ENCODE results near the gene WDR59.
"Not testable (repeated sequence)": the region's sequence is repeated elsewhere in the genome, so short reads cannot be mapped to it uniquely, and the experiment has no call there.

Gene WDR59, protein sequence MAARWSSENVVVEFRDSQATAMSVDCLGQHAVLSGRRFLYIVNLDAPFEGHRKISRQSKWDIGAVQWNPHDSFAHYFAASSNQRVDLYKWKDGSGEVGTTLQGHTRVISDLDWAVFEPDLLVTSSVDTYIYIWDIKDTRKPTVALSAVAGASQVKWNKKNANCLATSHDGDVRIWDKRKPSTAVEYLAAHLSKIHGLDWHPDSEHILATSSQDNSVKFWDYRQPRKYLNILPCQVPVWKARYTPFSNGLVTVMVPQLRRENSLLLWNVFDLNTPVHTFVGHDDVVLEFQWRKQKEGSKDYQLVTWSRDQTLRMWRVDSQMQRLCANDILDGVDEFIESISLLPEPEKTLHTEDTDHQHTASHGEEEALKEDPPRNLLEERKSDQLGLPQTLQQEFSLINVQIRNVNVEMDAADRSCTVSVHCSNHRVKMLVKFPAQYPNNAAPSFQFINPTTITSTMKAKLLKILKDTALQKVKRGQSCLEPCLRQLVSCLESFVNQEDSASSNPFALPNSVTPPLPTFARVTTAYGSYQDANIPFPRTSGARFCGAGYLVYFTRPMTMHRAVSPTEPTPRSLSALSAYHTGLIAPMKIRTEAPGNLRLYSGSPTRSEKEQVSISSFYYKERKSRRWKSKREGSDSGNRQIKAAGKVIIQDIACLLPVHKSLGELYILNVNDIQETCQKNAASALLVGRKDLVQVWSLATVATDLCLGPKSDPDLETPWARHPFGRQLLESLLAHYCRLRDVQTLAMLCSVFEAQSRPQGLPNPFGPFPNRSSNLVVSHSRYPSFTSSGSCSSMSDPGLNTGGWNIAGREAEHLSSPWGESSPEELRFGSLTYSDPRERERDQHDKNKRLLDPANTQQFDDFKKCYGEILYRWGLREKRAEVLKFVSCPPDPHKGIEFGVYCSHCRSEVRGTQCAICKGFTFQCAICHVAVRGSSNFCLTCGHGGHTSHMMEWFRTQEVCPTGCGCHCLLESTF

DNA sequence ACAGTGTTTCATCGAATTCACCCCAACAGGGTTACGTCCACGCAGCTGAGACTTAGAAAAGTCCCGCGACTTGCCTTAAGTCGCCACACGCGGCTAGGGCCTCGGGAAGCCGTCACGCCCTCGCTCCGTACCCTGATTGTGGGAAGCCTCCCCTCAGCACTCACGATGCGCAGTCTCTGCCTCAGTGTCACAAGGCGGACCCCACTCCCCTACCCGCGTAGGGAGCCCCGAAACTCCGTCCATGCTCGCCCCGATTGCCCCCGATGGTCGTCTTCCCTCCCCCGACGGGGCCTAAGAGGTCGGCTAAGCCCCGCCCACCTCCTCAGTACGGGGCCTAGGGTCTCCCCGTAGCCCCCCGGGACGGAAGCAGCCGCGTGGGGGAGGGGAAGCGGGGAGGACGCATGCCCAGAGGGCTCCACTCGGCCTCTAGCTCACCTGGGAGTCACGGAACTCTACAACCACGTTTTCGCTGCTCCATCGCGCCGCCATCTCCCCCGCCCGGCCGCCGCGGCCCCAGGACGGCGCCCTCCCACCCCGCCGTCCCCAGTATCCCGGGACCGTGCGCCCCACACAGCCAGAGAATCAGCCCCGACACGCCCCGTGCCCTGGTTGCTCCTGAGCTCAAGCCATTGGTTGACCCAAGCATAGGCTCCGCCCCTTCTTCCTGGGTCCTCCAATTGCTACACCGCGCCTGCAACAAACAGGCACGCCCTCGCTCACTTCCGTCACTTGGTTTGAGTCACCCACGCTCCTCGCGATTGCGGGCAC, at the start of gene WDR59:
Gene WDR59 (minus strand): TSS at position 595 of the 768 bp plus-strand sequence. CDS start 106 bp downstream, at position 489.
- FAIRE-seq, result peak; percentile 60

DNA sequence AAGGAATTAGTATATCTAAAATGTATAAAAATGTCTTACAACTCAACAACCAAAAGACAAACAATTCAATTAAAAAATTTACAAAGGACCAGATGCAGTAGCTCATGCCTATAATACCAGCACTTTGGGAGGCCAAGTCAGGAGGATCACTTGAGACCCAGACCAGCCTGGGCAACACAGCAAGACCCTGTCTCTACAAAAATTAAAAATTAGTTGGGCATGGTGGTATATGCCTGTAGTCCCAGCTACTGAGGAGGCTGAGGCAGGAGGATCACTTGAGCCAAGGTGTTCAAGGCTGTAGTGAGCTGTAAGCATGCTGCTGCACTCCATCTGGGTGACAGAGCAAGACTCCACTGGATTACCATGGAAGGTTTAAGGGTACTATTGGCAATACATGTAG, 47.7 kb upstream of the WDR59 start:
- no peak for FAIRE-seq
- no peak for TF ChIP-seq POLR2A (IDR thresholded peaks at IDR 0.05; ENCODE audit: low read depth, low read length)

More for the DNA sequence above, at the start of gene WDR59:
- peak; percentile 96 for DNase-seq (ENCODE audit: insufficient read length, low spot score)
- peak; percentile 72 for TF ChIP-seq POLR2A (IDR thresholded peaks at IDR 0.05; ENCODE audit: low read depth, low read length)

DNA sequence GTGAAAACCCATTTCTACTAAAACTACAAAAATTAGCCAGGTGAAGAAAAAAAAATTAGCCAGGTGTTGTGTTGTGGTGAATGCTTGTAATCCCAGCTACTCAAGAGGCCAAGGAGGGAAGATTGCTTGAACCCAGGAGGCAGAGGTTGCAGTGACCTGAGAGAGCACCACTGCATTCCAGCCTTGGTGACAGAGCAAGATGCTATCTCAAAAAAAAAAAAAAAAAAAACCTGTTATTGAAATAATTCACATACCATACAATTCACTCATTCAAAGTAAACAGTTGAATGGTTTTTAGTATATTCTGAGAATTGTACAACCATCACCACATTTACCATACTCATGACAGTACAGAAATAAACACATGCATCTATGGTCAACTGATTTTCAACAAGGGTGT, 44.9 kb upstream of the WDR59 start:
- no peak for TF ChIP-seq POLR2A (IDR thresholded peaks at IDR 0.05; ENCODE audit: low read depth, low read length)
- no peak for DNase-seq (ENCODE audit: insufficient read length, low spot score)
- FAIRE-seq, result peak; percentile 20

More for the DNA sequence above, 47.7 kb upstream of the WDR59 start:
- no peak for DNase-seq (ENCODE audit: insufficient read length, low spot score)

DNA sequence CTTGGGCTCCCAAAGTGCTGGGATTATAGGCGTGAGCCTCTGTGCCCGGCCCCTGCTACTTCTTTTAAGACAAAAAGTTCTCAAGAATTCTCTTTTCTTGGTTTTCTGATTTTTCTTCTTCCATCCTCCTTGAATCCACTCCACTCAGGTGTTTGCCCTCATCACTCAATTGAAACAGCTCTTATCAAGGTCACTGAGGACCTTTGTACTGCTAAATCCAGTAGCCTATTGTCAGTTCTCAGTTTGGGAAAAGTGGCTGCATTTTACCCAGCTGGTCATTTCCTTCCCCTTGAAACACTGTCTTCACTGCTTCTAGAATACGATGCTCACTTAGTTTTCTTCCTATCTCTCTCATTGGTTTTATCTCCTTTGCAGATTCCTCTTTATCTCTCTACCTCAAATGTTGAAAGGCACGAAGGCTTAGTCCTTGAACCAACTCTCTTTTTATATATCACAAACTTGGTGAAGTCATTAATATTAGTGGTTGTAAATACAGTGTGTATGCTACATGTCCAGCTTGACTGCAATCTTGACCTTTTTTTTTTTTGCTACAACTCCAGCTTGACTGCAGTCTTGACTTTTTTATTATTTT, 43.7 kb upstream of the WDR59 start:
- no peak for TF ChIP-seq POLR2A (IDR thresholded peaks at IDR 0.05; ENCODE audit: low read depth, low read length)
- FAIRE-seq (no peak), DNase-seq (ENCODE audit: insufficient read length, low spot score) (no peak)

DNA sequence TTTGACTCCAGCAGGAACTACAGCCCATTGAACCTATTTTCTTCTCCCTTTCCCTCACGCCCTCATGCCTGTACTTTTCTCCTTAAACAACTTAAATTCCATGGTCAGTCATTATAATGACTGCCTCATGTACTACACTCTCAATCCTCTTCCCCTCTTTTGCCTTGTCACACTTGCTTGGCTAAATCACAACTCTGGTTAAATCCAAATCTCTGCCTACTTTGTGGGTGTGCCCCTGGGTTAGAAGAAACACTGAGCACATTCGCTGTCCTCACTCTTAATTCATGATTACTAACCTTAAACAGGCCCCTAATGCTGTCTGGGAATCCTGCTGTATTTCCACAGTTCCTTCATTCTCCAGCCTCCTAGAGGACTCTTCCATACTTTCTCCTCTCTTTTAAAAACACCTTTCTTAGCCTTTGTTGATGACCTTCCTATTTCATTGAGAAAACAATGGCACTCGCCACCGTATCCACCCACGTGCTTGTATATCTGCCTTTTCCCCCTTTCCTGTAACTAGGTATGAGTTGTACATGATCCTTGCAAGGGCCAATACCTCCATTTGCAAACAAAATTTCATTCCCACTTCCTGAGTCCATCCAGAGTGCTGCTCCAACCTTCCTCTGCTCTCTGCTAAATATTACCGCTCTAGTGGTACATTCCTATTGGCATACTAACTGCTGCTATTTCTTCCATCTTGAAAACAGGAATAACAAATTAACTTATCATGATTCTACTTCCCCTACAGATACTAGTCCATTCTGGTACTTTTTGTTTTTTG, 42.8 kb upstream of the WDR59 start:
- no peak for DNase-seq (ENCODE audit: insufficient read length, low spot score)
- TF ChIP-seq POLR2A (IDR thresholded peaks at IDR 0.05; ENCODE audit: low read depth, low read length), result no peak
- no peak for FAIRE-seq

DNA sequence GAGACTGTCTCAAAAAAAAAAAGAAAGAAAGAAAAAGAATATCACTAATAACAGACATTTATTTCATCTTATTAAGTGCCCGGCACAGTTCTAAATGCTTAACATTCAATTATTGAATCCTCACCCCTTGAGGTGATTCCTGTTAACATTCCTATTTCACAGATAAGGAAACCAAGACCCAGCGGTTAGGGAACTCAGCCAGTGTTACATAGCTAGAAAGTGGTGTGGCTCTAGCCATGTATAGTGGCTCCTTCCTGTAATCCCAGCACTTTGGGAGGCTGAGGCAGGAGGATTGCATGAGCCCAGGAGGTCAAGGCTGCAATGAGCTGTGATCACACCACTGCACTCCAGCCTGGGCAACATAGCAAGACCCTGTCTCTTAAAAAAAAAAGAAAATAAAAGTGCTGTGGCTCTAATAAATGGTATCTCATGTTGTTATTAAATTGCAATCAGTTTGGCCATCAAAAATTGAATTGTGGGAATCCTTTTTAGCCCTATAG, 42.0 kb upstream of the WDR59 start:
- no peak for TF ChIP-seq POLR2A (IDR thresholded peaks at IDR 0.05; ENCODE audit: low read depth, low read length)
- DNase-seq (ENCODE audit: insufficient read length, low spot score) (no peak), FAIRE-seq (no peak)

DNA sequence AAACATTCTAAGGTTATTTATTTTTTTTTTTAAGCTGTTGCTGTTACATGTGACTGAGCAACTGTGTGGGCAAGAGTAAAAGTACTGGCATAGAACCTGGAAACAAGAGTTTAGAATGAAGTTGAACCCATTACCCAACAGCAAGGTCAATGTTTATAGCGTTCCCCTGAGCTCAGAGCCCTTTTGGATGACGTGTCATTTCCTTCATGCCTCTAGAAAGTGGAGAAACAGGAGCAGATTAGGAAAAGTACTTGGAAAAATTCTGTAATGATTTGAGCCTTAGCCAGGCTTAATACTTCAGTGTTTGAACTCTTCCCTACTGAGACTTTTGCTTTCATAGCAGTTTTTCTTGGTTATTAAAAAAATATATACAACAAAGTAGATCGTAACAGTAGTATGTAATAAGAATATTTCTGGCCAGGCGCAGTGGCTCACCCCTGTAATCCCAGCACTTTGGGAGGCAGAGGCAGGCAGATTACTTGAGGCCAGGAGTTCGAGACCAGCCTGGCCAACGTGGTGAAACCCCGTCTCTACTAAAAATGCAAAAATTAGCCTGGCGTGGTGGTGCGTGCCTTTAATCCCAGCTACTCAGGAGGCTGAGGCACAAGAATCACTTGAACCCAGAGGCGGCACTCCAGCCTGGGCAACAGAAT, 41.4 kb upstream of the WDR59 start:
- not testable (repeated sequence) for DNase-seq (ENCODE audit: insufficient read length, low spot score)
- FAIRE-seq, result peak; percentile 73

DNA sequence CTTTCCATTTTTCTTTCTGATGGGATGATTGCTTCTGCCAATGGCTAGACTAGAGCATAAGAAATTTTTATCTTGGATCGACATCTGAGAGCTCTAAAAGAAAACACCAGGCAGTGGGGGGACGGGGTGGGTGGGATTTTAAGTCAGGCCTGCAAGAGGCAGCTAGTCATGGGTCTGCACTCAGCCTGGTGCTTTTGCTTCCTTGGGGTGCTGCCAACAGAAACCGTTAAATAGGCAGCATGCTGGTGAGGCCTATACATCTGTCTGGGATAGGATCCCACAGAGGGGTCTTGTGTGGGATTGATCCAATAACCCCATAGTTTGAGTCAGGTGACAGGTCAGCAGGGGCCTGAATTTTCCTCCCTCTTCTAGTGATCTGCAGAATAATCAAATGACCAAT, 40.8 kb upstream of the WDR59 start:
- TF ChIP-seq POLR2A (IDR thresholded peaks at IDR 0.05; ENCODE audit: low read depth, low read length), result no peak
- DNase-seq (ENCODE audit: insufficient read length, low spot score) (no peak), FAIRE-seq (no peak)

DNA sequence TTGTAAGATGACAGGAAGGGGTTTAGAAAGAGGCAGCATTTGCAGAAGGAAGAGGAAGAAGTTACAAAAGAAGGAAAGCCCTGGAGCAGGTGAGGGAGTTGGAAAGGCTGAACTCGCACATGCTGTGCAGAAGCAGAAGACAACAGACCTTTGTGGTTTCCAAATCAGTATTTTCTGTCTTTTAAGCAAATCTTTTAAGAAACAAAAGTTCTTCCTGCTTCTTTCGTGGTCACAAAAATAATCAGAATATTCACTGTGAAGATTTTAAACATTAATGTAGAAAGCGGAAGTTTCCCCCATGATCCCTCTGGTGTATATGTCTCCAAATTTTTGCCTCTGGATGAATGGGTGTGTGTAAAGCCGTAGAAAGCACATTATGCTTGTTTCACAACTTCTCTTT, 39.7 kb upstream of the WDR59 start:
- FAIRE-seq (no peak), DNase-seq (ENCODE audit: insufficient read length, low spot score) (no peak)

DNA sequence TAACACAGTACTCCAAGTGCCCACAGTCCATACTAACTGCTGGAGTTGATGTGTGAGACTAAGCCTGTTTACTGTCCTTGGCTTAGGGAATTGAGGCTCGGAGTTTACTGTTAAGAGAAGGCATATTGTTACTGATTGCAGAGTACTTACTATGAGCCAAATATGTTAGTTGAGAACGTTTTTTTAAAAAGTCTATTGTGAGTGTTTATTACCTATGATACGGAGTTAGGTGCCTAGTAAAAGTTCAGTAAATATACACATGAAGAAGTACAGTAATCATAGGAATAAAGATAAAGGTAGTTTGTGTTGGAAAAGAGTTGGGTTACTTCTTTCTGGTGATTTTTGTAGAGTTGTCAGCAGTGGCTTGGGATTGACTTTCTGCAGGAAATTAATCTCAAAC, 39.3 kb upstream of the WDR59 start:
- no peak for TF ChIP-seq POLR2A (IDR thresholded peaks at IDR 0.05; ENCODE audit: low read depth, low read length)
- DNase-seq (ENCODE audit: insufficient read length, low spot score) (no peak), FAIRE-seq (no peak)

More for the DNA sequence above, 39.7 kb upstream of the WDR59 start:
- TF ChIP-seq POLR2A (IDR thresholded peaks at IDR 0.05; ENCODE audit: low read depth, low read length), result no peak

DNA sequence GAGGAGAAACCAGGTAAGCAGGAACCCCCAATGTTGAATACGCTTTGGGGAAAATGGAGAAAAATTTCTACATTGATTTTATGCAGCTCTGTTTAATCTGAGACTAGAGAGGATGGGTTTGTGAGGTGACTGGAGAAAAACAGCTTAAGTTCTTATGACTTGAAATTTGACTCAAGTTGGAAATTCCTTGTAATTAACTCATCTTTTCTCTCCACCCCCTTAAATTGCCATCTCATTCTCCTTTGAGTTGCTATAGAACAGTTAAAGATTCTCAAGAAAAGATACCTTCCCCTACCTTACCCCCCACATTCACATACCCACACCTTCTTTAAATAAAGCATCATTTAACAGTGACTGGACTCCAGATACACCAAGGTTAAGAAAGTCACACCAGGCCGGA, 38.1 kb upstream of the WDR59 start:
- no peak for DNase-seq (ENCODE audit: insufficient read length, low spot score)

DNA sequence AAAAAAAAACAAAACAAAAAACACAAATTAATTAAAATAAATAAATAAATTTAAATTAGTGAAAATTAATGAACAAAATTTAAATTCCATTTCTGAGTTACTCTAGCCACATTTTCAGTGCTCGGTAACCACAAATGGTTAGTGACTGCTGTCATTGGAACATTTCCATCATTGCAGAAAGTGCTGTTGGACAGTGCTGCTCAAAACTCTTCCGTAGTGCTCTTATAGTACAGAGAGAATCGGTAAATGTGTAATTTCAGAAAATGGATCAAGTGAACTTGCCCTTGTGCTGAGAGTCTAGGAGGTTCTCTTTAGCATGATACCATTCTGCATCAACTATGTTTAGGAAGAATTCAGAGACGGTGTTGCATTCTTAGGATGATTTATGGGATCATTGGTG, 37.6 kb upstream of the WDR59 start:
- no peak for DNase-seq (ENCODE audit: insufficient read length, low spot score)
- no peak for TF ChIP-seq POLR2A (IDR thresholded peaks at IDR 0.05; ENCODE audit: low read depth, low read length)
- FAIRE-seq, result no peak

More for the DNA sequence above, 38.1 kb upstream of the WDR59 start:
- peak; percentile 6 for FAIRE-seq
- TF ChIP-seq POLR2A (IDR thresholded peaks at IDR 0.05; ENCODE audit: low read depth, low read length), result no peak

All from H54 (cell line).